Skeletal muscle satellite cell (primary cell): ENCODE data around the gene DMRTA2.

ENCODE experiments used
- H3K27me3 ChIP-seq: 2 replicates; pipeline ENCODE4 v1.7.0; 2013; ENCODE audit warnings: low read length; ENCODE audit not compliant: control insufficient read depth, insufficient read depth
- H3K36me3 ChIP-seq: 2 replicates; pipeline ENCODE4 v1.7.0; 2013; ENCODE audit warnings: mild to moderate bottlenecking, control low read depth, low read length; ENCODE audit not compliant: insufficient read depth
- H3K4me1 ChIP-seq: 2 replicates; pipeline ENCODE4 v1.7.0; 2013; ENCODE audit warnings: low read length; ENCODE audit not compliant: control insufficient read depth, insufficient read depth
- H3K4me2 ChIP-seq: 2 replicates; pipeline ENCODE4 v1.7.0; 2013; ENCODE audit warnings: mild to moderate bottlenecking, low read length
- H3K4me3 ChIP-seq: 2 replicates; pipeline ENCODE4 v1.7.0; 2013; ENCODE audit warnings: low read length
- H3K9ac ChIP-seq: 2 replicates; pipeline ENCODE4 v1.7.0; 2013; ENCODE audit warnings: mild to moderate bottlenecking, low read depth, low read length, moderate library complexity
- H3K9me3 ChIP-seq: replicated peaks from 2 replicates; pipeline ENCODE4 v1.7.0; 2013; ENCODE audit warnings: mild to moderate bottlenecking, control low read depth, low read length

Gene DMRTA2

GRCh38 chr1:50369008-50369634 lies 54.1 kb downstream of the DMRTA2 start:
- Histone ChIP-seq H3K4me1 (no peaks in the 10 kb centered on the region), H3K4me3 (no peak overlapping the region), H3K9ac (no peak overlapping the region), H3K27me3 (peaks cover 52% of the 10 kb centered on the region), H3K36me3 (no peaks in the 10 kb centered on the region), H3K4me2 (no peak overlapping the region), H3K9me3 (no peaks in the 10 kb centered on the region)

- Histone ChIP-seq H3K4me2 (peak overlapping the region; percentile 77), H3K4me3 (no peak overlapping the region), H3K9ac (no peak overlapping the region), H3K9me3 (no peaks in the 10 kb centered on the region), H3K36me3 (no peaks in the 10 kb centered on the region), H3K4me1 (no peaks in the 10 kb centered on the region), H3K27me3 (peaks cover 52% of the 10 kb centered on the region)
These were observed 54.9 kb downstream of the DMRTA2 start for GRCh38 chr1:50368179-50369007.
